ENCODE results near the gene ZNF22. TPM values are rescaled to one million over a fixed set of nuclear protein-coding genes. Genes with fewer than 3 reads are reported as not detected.

ZNF22 gene
- total RNA-seq, 6 donors from 2014 or later: 8.4 to 26.9 (median 18.4) TPM

- Histone ChIP-seq H3K27ac (peak overlapping the region; percentile 71 to 90 (median 82)), H3K36me3 (peaks cover 0 to 4% (median under 1%) of the 10 kb centered on the region in 4 donors), H3K9me3 (no peaks in the 10 kb centered on the region), H3K27me3 (no peaks in the 10 kb centered on the region), H3K4me1 (peaks cover 76 to 95% (median 82%) of the 10 kb centered on the region in 4 donors), H3K4me3 (no peak overlapping the region)
- no peak for TF ChIP-seq POLR2AphosphoS5 (IDR thresholded peaks at IDR 0.05)
- TF ChIP-seq POLR2A (IDR thresholded peaks at IDR 0.05): no peak
- no peak for TF ChIP-seq CTCF (IDR thresholded peaks at IDR 0.05)
- TF ChIP-seq EP300 (IDR thresholded peaks at IDR 0.05): no peak
- no peak for ATAC-seq (ENCODE audit: low FRiP score in 2 of 2)
- 88 to 90% methylated on average over 1 of the region's 1 CpG for WGBS, 2 donors
- DNase-seq: no peak
Measured at GRCh38 chr10:44965104-44965503, 35.6 kb upstream of the ZNF22 start.

GRCh38 chr10:44965651-44966097 lies 35.0 kb upstream of the ZNF22 start:
- H3K36me3 ChIP-seq: peaks cover 0 to 9% (median 1%) of the 10 kb centered on the region in 4 donors
- peaks cover 70 to 89% (median 77%) of the 10 kb centered on the region in 4 donors for H3K4me1 ChIP-seq
- H3K4me3 ChIP-seq: no peak overlapping the region
- DNase-seq (peak in 1 of 2 donors; percentile 19), ATAC-seq (ENCODE audit: low FRiP score in 2 of 2) (no peak)
- TF ChIP-seq POLR2A (IDR thresholded peaks at IDR 0.05) (no peak), POLR2AphosphoS5 (IDR thresholded peaks at IDR 0.05) (no peak), EP300 (IDR thresholded peaks at IDR 0.05) (no peak), CTCF (IDR thresholded peaks at IDR 0.05) (no peak)
- peak overlapping the region; percentile 60 to 90 (median 78) for H3K27ac ChIP-seq
- H3K9me3 ChIP-seq: no peaks in the 10 kb centered on the region
- WGBS, 2 donors: 85% methylated on average over 6 of the region's 6 CpGs
- no peaks in the 10 kb centered on the region for H3K27me3 ChIP-seq

- Histone ChIP-seq H3K27me3 (no peaks in the 10 kb centered on the region), H3K4me3 (no peak overlapping the region), H3K36me3 (peaks cover 2 to 15% (median 4%) of the 10 kb centered on the region in 4 donors), H3K9me3 (no peaks in the 10 kb centered on the region), H3K4me1 (peaks cover 65 to 83% (median 71%) of the 10 kb centered on the region in 4 donors), H3K27ac (peak overlapping the region; percentile 57 to 90 (median 72))
- WGBS, 2 donors: 65 to 71% methylated on average over 8 of the region's 8 CpGs
- DNase-seq (peak in 1 of 2 donors; percentile 21), ATAC-seq (ENCODE audit: low FRiP score in 2 of 2) (no peak)
- TF ChIP-seq POLR2AphosphoS5 (IDR thresholded peaks at IDR 0.05) (no peak), POLR2A (IDR thresholded peaks at IDR 0.05) (no peak), EP300 (IDR thresholded peaks at IDR 0.05) (no peak), CTCF (IDR thresholded peaks at IDR 0.05) (no peak)
Measured at GRCh38 chr10:44966129-44966815, 34.5 kb upstream of the ZNF22 start.

GRCh38 chr10:44966816-44967509 lies 33.8 kb upstream of the ZNF22 start:
- Histone ChIP-seq H3K4me3 (no peak overlapping the region), H3K27me3 (no peaks in the 10 kb centered on the region), H3K9me3 (no peaks in the 10 kb centered on the region), H3K27ac (peak overlapping the region; percentile 57 to 90 (median 72)), H3K36me3 (peaks cover 2 to 22% (median 10%) of the 10 kb centered on the region in 4 donors), H3K4me1 (peaks cover 65 to 76% (median 68%) of the 10 kb centered on the region in 4 donors)
- ATAC-seq (ENCODE audit: low FRiP score in 2 of 2) (no peak), DNase-seq (peak in 1 of 2 donors; percentile 18)
- no peak for TF ChIP-seq EP300 (IDR thresholded peaks at IDR 0.05)
- TF ChIP-seq CTCF (IDR thresholded peaks at IDR 0.05): peak in 1 of 6 experiments; percentile 30
- no peak for TF ChIP-seq POLR2A (IDR thresholded peaks at IDR 0.05)
- TF ChIP-seq POLR2AphosphoS5 (IDR thresholded peaks at IDR 0.05): no peak
- WGBS, 2 donors: 83 to 86% methylated on average over 7 to 8 of the region's 8 CpGs
